Calu3 (cell line): ENCODE results near the gene REN. TPM values are rescaled to one million over a fixed set of nuclear protein-coding genes. Genes with fewer than 3 reads are reported as not detected.

Experiments used
- BruUV-seq: library from RNA; stranded (reverse); fragments of 400-500 nt; replicated peaks from 2 replicates; lab custom pipeline; 2021; lab: Mats Ljungman, UMichigan
- CTCF ChIA-PET: fragments of 300-600 bp; sonication (Branson Sonifier 250); formaldehyde crosslinking; loops from one replicate; lab custom pipeline; 2022; ENCODE audit warnings: antibody characterized with exemption; lab: Charles Lee
- DNase-seq: peaks from one replicate; pipeline ENCODE4 v3.0.0; 2022
- H3K27ac Mint-ChIP-seq: one replicate; pipeline ENCODE4 v1.8.0; 2022; ENCODE audit warnings: mixed read lengths; ENCODE audit not compliant: unreplicated experiment
- H3K27me3 Mint-ChIP-seq: one replicate; pipeline ENCODE4 v1.8.0; 2022; ENCODE audit warnings: mixed read lengths; ENCODE audit not compliant: unreplicated experiment
- H3K36me3 Mint-ChIP-seq: one replicate; pipeline ENCODE4 v1.8.0; 2022; ENCODE audit warnings: mild to moderate bottlenecking, moderate library complexity, mixed read lengths; ENCODE audit not compliant: insufficient read depth, unreplicated experiment
- H3K4me1 Mint-ChIP-seq: one replicate; pipeline ENCODE4 v1.8.0; 2022; ENCODE audit warnings: mild to moderate bottlenecking, low read depth, mixed read lengths; ENCODE audit not compliant: unreplicated experiment
- H3K4me3 Mint-ChIP-seq: one replicate; pipeline ENCODE4 v1.8.0; 2022; ENCODE audit warnings: mild to moderate bottlenecking, low read depth, moderate library complexity, mixed read lengths; ENCODE audit not compliant: unreplicated experiment
- H3K9me3 Mint-ChIP-seq: one replicate; pipeline ENCODE4 v1.8.0; 2022; ENCODE audit warnings: low read depth, mixed read lengths; ENCODE audit not compliant: unreplicated experiment
- intact Hi-C: fragments of 100-400 bp; cut with micrococcal nuclease; formaldehyde crosslinking; loops from one replicate; pipeline ENCODE4 v1.10.0; 2022; ENCODE audit not compliant: unreplicated experiment
- total RNA-seq: library from RNA; stranded (reverse); gene quantifications from 2 replicates; pipeline ENCODE4 v1.2.3, GENCODE V29; 2022
- TF ChIP-seq, protein P1 (sequence below): fragments of 200-600 bp; IDR thresholded peaks from one replicate; pipeline ENCODE4 v1.8.0; 2022; ENCODE audit warnings: antibody characterized with exemption; ENCODE audit not compliant: unreplicated experiment

The REN gene
- total RNA-seq, 1 experiment from 2014 or later, result not detected

GRCh38 chr1:204126956-204127355 lies 39.2 kb downstream of the REN start:
- BruUV-seq, result no TSS peak
- Mint-ChIP-seq H3K36me3 (peaks cover 22% of the 10 kb centered on the region), H3K27me3 (no peaks in the 10 kb centered on the region), H3K4me3 (no peak overlapping the region), H3K4me1 (peaks cover 40% of the 10 kb centered on the region), H3K27ac (no peak overlapping the region), H3K9me3 (no peaks in the 10 kb centered on the region)
- CTCF ChIA-PET, result interaction anchor here (0.6 to 5.1 kb wide), 5 partner anchors 23 to 256 kb away, joined by 4 to 113 read pairs (median 5); partner anchors contain the start of gene SOX13
- intact Hi-C loops, result loop anchor here (1.0 kb wide), 3 partner anchors 53 to 266 kb away; partner anchors contain the start of gene SNRPE
- TF ChIP-seq, protein P1, sequence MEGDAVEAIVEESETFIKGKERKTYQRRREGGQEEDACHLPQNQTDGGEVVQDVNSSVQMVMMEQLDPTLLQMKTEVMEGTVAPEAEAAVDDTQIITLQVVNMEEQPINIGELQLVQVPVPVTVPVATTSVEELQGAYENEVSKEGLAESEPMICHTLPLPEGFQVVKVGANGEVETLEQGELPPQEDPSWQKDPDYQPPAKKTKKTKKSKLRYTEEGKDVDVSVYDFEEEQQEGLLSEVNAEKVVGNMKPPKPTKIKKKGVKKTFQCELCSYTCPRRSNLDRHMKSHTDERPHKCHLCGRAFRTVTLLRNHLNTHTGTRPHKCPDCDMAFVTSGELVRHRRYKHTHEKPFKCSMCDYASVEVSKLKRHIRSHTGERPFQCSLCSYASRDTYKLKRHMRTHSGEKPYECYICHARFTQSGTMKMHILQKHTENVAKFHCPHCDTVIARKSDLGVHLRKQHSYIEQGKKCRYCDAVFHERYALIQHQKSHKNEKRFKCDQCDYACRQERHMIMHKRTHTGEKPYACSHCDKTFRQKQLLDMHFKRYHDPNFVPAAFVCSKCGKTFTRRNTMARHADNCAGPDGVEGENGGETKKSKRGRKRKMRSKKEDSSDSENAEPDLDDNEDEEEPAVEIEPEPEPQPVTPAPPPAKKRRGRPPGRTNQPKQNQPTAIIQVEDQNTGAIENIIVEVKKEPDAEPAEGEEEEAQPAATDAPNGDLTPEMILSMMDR, result no peak
- no peak for DNase-seq

DNA sequence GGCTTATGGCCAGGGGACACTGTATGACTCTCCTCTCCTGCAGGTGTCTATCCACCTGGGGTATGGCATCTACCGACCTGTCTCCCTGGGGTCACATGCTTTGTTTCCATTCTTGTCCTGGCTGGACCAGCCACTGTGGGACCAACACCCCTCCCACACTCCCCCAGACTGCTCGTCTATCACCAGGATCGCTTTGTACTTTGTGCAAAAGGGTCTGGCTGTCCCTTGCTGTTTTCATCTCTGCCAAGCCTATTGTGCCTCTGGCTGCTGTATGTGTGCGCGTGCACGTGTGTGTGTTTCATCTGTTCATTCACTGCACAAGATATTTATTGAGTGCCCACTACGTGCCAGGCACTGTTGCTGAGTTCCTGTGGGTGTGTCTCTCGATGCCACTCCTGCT lies 39.8 kb downstream of the REN start:
- TF ChIP-seq, protein P1, result no peak
- no peaks in the 10 kb centered on the region for H3K9me3 Mint-ChIP-seq
- no TSS peak for BruUV-seq
- CTCF ChIA-PET, result interaction anchor here (0.6 to 5.1 kb wide), 3 partner anchors 107 to 255 kb away, joined by 5 to 113 read pairs (median 11); no protein-coding TSS in a partner anchor
- no peak overlapping the region for H3K4me3 Mint-ChIP-seq
- no peak overlapping the region for H3K27ac Mint-ChIP-seq
- no peaks in the 10 kb centered on the region for H3K27me3 Mint-ChIP-seq
- intact Hi-C loops, result no loop called here
- peaks cover 35% of the 10 kb centered on the region for H3K4me1 Mint-ChIP-seq
- peaks cover 22% of the 10 kb centered on the region for H3K36me3 Mint-ChIP-seq
- DNase-seq, result no peak

DNA sequence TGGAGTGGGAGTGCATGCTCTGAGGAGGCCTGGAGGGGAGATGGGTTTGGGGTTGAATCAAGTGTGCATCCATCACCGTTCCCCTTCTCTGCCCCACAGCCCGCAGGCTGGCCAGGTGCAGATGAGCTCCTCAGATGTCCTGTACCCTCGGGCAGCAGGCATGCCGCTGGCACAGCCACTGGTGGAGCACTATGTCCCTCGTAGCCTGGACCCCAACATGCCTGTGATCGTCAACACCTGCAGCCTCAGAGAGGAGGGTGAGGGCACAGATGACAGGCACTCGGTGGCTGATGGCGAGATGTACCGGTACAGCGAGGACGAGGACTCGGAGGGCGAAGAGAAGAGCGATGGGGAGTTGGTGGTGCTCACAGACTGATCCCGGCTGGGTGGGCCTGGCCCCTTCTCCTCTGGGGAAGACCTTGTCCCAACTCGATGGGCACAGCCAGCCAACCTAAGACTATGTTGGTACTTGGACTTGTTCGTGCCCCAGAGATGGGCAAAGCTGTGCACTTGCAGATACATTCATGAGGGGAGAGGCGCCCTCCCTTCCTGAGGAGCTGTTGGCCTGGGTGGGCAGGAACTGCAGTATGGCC lies 40.3 kb downstream of the REN start:
- DNase-seq, result no peak
- no TSS peak for BruUV-seq
- TF ChIP-seq, protein P1, result no peak
- CTCF ChIA-PET, result interaction anchor here (0.6 kb wide), 1 partner anchor 205 kb away, joined by 11 read pairs; no protein-coding TSS in a partner anchor
- H3K36me3 Mint-ChIP-seq, result peaks cover 19% of the 10 kb centered on the region
- H3K27me3 Mint-ChIP-seq, result no peaks in the 10 kb centered on the region
- H3K9me3 Mint-ChIP-seq, result no peaks in the 10 kb centered on the region
- no peak overlapping the region for H3K27ac Mint-ChIP-seq
- no peak overlapping the region for H3K4me3 Mint-ChIP-seq
- intact Hi-C loops, result no loop called here
- H3K4me1 Mint-ChIP-seq, result peaks cover 30% of the 10 kb centered on the region

GRCh38 chr1:204124639-204125038 lies 41.5 kb downstream of the REN start:
- no peak overlapping the region for H3K4me3 Mint-ChIP-seq
- H3K9me3 Mint-ChIP-seq, result no peaks in the 10 kb centered on the region
- peaks cover 21% of the 10 kb centered on the region for H3K4me1 Mint-ChIP-seq
- CTCF ChIA-PET, result no interaction called here
- H3K27ac Mint-ChIP-seq, result no peak overlapping the region
- H3K36me3 Mint-ChIP-seq, result peaks cover 11% of the 10 kb centered on the region
- no peak for DNase-seq
- H3K27me3 Mint-ChIP-seq, result no peaks in the 10 kb centered on the region
- intact Hi-C loops, result no loop called here
- BruUV-seq, result no TSS peak
- TF ChIP-seq, protein P1, result no peak
